Neuron (in vitro differentiated cells): ENCODE results near the gene TREML1.

Experiments
- H2AFZ ChIP-seq: one replicate; pipeline ENCODE4 v1.6.1; 2013; ENCODE audit warnings: low read depth, mild to moderate bottlenecking, inconsistent platforms, low read length, moderate library complexity
- H3K27me3 ChIP-seq: one replicate; pipeline ENCODE4 v1.6.1; 2013; ENCODE audit warnings: low read length; ENCODE audit not compliant: insufficient read depth
- H3K36me3 ChIP-seq: one replicate; pipeline ENCODE4 v1.6.1; 2013; ENCODE audit warnings: low read length; ENCODE audit not compliant: insufficient read depth
- H3K4me1 ChIP-seq: one replicate; pipeline ENCODE4 v1.6.1; 2013; ENCODE audit warnings: low read length; ENCODE audit not compliant: insufficient read depth
- H3K4me3 ChIP-seq: 2 replicates; pipeline ENCODE4 v1.5.1; 2013; ENCODE audit warnings: mild to moderate bottlenecking, low read length, moderate library complexity
- H3K9me3 ChIP-seq: one replicate; pipeline ENCODE4 v1.6.1; 2013; ENCODE audit warnings: low read length

Gene TREML1

DNA sequence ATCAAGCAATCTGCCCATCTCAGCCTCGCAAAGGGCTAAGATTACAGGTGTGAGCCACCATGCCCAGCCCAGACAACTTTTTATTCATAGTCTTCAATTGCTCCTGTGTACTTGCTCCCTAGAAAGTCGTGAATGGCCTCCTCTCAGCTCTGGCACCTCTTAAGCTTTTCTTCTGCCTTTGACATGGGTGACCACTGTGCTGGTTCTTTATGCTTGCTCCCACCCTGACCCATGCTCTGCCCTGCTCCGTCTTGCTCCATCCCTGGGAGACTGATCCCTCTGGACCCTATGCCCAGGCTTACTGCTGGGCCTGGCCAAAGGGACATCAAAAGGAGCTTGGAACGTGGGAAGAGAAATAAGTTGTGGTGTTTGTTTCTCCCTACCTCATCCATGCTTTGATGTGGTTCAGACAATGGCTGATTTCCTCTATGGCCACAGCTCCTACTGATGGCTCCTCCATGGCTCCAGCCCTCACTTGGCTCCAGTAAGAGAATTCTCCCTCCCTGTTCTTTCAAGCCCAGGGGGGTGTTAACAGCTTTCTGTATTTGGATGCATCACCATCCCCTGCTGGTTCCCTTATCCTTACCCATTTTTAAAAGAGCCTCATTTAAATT, 16.5 kb upstream of the TREML1 start:
- Histone ChIP-seq H3K4me1 (no peaks in the 10 kb centered on the region), H2AFZ (no peak overlapping the region), H3K36me3 (no peaks in the 10 kb centered on the region), H3K9me3 (no peaks in the 10 kb centered on the region), H3K4me3 (no peak overlapping the region), H3K27me3 (no peaks in the 10 kb centered on the region)

DNA sequence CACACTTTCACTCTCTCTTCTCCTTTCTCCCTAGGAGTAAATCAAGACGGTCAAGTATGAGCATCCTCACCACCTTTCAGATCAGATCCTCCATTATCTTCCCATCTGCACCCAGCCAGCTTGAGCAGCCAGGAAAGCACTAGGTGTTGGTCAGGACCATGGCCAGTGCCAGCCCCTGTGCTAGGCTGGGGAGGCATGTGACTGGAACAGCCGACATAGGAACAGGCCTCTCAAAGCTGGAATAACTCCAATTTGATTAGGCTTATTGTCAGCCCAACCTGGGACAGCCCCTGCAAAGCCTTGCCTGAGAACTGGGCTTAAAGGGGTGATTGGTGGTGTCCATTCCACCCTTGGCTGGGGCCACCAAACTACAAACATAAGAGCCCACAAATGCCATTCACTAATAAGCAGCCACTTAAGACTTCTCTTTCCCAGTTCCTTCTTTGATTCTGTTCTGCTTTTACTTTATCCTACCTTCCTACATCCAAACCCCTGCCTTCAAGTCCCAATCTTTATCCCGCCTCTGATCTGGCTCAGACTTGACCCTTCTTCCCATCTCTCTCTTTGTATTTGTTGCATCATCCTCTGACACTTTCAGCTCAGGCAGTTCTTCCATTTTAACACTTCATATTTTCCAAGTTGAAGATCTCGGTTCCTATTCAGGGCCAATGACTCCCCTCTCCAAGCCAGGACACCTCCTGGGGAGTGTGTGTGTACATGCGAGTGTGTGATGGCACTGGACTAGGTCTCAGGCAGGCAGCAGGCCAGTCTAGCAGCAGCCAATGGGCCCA, 13.2 kb upstream of the TREML1 start:
- Histone ChIP-seq H3K9me3 (no peaks in the 10 kb centered on the region), H3K4me3 (no peak overlapping the region), H2AFZ (no peak overlapping the region), H3K27me3 (peaks cover 7% of the 10 kb centered on the region), H3K36me3 (no peaks in the 10 kb centered on the region), H3K4me1 (no peaks in the 10 kb centered on the region)

DNA sequence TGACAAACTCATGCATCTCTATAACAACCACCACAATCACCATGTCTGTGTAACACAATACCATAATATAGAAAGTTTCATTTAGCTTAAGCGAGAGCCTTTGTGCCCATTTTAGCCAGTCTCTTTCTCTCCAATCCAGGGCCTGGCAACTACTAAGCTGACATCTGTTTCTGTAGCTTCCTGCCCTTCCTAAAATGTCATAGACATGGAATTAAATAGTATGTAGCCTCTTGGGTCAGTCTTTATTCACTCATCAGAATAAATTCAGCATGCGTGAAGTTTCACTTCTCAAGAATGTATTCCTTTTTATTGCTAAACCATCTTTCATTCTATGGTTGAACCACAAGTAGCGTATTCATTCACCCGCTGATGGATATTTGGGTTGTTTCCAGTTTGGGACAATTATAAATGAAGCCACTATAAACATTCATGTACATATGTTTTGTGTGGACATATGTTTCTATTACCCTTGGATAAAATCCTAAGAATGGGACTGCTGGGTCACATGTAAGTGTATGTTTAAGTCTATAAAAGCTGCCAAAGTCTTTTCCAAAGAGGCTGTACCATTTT, 10.5 kb upstream of the TREML1 start:
- Histone ChIP-seq H3K27me3 (peaks cover 7% of the 10 kb centered on the region), H3K36me3 (no peaks in the 10 kb centered on the region), H3K4me3 (no peak overlapping the region), H3K9me3 (no peaks in the 10 kb centered on the region), H3K4me1 (no peaks in the 10 kb centered on the region), H2AFZ (no peak overlapping the region)

DNA sequence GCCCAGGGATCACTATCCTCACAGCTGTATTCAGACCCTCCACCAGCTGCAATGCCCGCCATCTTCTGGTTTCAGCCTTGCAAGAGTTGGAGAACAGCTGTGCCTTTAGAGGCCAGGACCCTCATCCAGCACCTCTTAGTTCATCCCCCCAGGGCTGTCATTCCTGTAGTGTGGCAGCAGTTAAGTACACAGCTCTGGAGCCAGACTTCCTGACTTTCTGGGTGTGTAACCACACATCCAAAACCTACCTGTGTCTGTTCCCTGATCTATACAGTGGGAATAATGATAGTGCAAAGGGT, 9.2 kb upstream of the TREML1 start:
- no peaks in the 10 kb centered on the region for H3K9me3 ChIP-seq
- no peak overlapping the region for H2AFZ ChIP-seq
- no peaks in the 10 kb centered on the region for H3K36me3 ChIP-seq
- no peaks in the 10 kb centered on the region for H3K4me1 ChIP-seq
- no peak overlapping the region for H3K4me3 ChIP-seq
- H3K27me3 ChIP-seq = peaks cover 9% of the 10 kb centered on the region

DNA sequence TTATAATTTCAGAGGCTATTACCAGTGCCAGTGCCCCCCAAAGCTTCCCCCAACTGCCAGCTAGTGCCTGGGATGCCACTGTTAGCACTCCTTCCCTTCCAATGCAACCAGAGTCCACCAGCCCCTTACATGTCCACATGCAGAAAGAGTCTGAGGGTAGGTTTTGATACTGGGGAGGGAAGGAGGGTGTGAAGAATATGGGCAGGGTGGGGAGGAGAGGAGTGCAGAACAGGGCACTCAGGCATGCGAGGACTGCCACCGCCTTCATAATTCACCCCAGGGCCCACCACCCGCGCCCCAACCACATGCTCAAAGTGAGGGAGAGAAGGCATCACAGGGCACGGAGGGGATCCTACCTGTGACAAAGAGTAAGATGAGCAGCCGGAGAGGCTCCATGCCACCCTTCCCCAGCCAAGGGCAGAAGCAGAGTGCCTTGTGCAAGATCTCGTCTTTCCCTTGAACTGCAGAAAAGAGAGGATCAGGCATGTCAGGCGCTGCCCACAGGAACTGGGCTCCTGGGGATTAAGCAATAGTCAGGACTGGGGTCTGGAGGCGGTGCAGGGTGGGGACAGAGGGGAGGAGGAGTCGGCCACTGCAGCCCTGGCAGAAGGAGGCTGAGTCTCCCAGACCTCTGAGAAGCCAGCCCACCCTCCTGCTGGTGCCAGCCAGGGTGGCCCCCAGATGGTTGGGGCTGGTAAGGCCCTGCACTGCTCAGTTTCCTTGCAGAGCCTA, 8.7 kb upstream of the TREML1 start, which contains the start of gene TREM2:
TSS of gene TREM2 (minus strand) at position 430 of the 732 bp plus-strand sequence. CDS start at position 396, 34 bp downstream.
- no peak within 1 kb of the TSS for H3K4me3 ChIP-seq
- no peaks in the 10 kb centered on the region for H3K36me3 ChIP-seq
- no peaks in the 10 kb centered on the region for H3K9me3 ChIP-seq
- no peak within 1 kb of the TSS for H2AFZ ChIP-seq
- peaks cover 9% of the 10 kb centered on the region for H3K27me3 ChIP-seq
- H3K4me1 ChIP-seq = no peaks in the 10 kb centered on the region

DNA sequence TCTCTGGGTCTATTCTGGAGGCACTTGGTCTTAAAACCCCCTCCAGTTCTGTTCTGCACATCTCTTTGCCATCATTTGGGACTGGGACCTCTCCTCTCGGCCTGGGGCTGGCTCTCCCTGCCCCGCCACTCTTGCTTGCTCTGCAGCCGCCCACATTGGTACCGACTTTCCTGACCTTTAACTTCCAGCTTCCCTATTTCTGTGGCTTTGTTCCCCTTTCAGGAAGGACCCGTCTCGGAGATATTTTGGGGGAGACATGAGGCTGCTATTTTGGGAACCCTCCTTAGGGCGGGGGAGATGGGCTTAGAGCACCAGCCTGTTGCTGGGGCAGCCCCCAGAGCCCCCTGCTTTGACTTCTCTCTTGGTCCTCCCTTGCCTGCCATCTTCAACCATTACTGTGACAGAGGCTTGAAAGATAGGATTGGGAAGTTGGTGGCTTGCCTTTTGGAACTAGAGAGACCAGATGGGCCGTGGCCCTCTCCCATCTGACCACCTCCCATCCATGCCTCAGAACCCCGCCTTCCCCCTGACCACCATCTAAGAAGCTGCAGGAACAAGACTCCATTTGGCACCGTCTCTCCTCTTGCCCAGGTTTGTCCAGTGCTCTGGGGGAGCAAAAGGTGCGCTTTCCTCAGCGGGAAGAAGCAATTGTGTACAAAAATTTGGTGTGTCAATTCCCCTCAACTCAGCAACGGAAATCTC, 7.9 kb upstream of the TREML1 start:
- H3K27me3 ChIP-seq = peaks cover 12% of the 10 kb centered on the region
- no peaks in the 10 kb centered on the region for H3K36me3 ChIP-seq
- H3K4me1 ChIP-seq = no peaks in the 10 kb centered on the region
- no peak overlapping the region for H3K4me3 ChIP-seq
- H3K9me3 ChIP-seq = no peaks in the 10 kb centered on the region
- no peak overlapping the region for H2AFZ ChIP-seq

DNA sequence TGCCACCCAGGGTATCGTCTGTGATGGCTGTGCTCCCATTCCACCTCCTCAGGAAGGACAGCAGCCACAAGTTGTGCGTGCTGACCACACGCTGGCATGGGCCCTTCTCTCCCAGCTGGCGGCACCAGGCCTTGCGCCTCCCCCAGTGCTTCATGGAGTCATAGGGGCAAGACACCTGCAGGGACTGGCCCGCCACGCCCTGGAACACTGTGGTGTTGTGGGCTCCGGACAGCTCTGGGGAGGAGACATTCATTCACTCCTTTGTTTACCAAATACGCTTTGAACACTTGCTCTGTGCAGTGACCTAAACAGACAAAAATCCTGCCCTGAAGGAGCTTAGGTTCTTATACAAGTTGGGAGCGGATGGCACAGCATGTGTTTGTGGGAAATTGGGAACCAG, 7.2 kb upstream of the TREML1 start:
- Histone ChIP-seq H2AFZ (no peak overlapping the region), H3K4me1 (no peaks in the 10 kb centered on the region), H3K4me3 (no peak overlapping the region), H3K27me3 (peaks cover 14% of the 10 kb centered on the region), H3K36me3 (no peaks in the 10 kb centered on the region), H3K9me3 (no peaks in the 10 kb centered on the region)

DNA sequence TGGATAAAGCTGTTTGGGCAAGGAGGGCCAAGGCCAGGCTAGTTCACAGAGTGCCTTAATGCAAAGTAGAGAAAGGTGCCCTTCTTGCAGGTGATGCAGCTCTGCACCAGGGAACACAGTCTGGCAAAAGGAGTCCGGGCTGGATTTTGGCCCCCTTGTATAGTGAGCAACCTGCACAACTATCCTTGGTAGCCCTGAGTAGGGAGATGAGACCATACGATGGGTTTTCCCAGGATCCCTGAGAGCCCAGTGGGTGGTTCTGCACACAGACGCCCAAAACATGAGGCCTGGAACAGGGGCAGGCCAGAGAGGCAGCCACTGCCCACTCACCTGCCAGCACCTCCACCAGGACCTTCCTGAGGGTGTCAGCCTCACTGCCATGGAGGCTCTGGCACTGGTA, 6.8 kb upstream of the TREML1 start:
- Histone ChIP-seq H3K9me3 (no peaks in the 10 kb centered on the region), H3K36me3 (no peaks in the 10 kb centered on the region), H2AFZ (no peak overlapping the region), H3K27me3 (peaks cover 14% of the 10 kb centered on the region), H3K4me3 (no peak overlapping the region), H3K4me1 (no peaks in the 10 kb centered on the region)

DNA sequence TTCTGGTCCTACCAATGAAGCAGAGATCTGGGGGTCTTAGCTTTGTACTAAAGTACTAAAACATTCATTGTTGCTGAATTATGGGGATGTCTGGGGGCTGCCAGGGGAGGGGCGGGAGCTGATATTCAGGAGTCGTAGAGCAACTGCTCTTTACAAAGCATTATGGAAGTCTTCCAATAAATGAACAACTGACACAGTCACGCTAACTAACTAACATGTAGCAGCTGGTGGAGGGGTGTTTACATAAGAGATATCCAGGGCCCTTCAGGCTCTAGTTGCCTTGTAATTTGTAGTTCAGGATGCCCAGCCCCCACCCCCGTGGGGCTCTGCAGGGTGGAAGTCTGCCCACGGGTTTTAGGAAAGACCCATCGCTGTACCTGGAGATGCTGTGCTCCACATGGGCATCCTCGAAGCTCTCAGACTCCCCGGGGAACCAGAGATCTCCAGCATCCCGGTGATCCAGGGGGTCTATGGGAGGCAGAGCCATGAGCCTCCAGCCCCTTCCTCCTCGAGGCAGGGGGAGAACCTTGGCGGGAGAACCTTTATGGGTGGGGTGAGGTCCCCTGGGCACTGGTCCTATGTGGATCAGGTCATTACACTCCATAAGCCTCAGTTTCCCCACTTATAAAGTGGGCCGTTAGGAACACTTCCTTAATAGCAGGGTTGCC, 5.4 kb upstream of the TREML1 start:
- Histone ChIP-seq H3K4me1 (no peaks in the 10 kb centered on the region), H3K36me3 (no peaks in the 10 kb centered on the region), H3K4me3 (no peak overlapping the region), H3K27me3 (peaks cover 14% of the 10 kb centered on the region), H2AFZ (no peak overlapping the region), H3K9me3 (no peaks in the 10 kb centered on the region)

DNA sequence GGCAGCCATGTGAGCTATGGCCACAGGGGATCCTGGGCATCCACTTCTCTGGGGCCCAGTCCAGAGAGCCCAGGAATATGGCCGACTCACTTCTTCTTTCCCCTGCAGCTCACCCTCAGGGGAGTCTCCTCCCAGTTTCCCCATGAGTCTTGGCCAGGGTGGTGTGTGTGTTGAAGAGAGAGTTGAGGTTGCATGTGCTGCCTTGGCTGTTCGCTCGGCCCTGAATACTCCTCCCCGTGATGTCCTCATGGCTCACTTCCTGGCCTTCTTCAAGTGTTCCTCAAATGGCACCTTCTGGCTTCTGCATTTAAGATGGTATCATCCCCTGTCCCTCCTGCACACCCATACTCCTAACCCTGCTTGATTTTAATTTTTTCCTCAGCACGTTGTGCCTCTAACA, 3.2 kb upstream of the TREML1 start:
- H3K27me3 ChIP-seq = peaks cover 7% of the 10 kb centered on the region
- no peak overlapping the region for H2AFZ ChIP-seq
- H3K4me3 ChIP-seq = no peak overlapping the region
- no peaks in the 10 kb centered on the region for H3K9me3 ChIP-seq
- H3K36me3 ChIP-seq = no peaks in the 10 kb centered on the region
- no peaks in the 10 kb centered on the region for H3K4me1 ChIP-seq

DNA sequence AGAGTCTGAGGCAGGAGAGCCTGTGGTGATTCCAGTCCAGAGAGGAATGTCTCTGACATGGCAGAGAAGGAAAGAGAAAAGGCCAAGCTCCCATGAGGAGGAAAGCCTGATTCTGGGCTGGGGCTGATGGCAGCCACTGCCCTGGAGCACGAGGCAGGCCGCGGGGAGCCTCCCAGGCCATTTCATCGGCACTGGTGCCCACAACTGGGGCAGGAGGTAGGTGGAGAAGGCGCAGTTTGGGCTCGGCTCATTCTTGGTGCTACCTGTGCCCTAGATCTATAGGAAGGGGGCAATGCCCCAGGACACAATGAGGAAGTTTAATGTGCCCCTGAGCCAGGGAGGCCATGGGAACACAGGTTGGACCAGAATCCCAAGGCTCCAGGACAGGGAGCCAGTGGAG, 2.6 kb upstream of the TREML1 start:
- Histone ChIP-seq H3K36me3 (no peaks in the 10 kb centered on the region), H3K9me3 (no peaks in the 10 kb centered on the region), H3K4me3 (no peak overlapping the region), H2AFZ (no peak overlapping the region), H3K27me3 (peaks cover 7% of the 10 kb centered on the region), H3K4me1 (no peaks in the 10 kb centered on the region)

DNA sequence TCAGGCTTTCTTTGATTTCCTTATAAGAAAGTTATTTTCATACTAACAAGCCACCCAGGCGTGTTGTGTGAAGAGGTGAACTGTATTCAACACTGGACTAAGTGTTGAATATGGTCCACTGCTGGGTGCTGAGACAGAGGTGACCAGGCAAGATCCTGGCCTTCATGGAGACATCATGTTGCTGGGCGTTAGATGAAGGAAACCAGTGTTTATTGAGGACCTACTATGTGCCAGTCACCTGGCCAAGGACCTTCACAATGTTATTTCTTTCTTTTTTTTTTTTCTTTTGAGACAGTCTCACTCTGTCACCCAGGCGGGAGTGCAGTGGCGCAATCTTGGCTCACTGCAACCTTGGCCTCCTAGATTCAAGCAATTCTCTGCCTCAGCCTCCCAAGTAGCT, 1.9 kb upstream of the TREML1 start:
- Histone ChIP-seq H3K9me3 (no peaks in the 10 kb centered on the region), H2AFZ (no peak overlapping the region), H3K27me3 (peaks cover 7% of the 10 kb centered on the region), H3K4me3 (no peak overlapping the region), H3K4me1 (no peaks in the 10 kb centered on the region), H3K36me3 (no peaks in the 10 kb centered on the region)
